ENCODE results near the gene ITGB1BP1. TPM values are rescaled to one million over a fixed set of nuclear protein-coding genes. Genes with fewer than 3 reads are reported as not detected.

The ITGB1BP1 gene
- total and polyA plus RNA-seq, 7 experiments from 2014 or later = 45.1 to 123 (median 56.1) TPM

GRCh38 chr2:9364373-9364772, 59.0 kb downstream of the ITGB1BP1 start:
- Mint-ChIP-seq H3K4me1 (no peaks in the 10 kb centered on the region), H3K9me3 (no peaks in the 10 kb centered on the region), H3K36me3 (no peaks in the 10 kb centered on the region), H3K27me3 (peaks cover 0 to 35% (median 8%) of the 10 kb centered on the region in 5 donors), H3K4me3 (no peak overlapping the region), H3K27ac (peak overlapping the region in 1 of 9 donors; percentile 56)
- no peaks in the 10 kb centered on the region for H3K9me3 ChIP-seq (ENCODE audit: control insufficient read depth in 2 of 3, low read length in 3 of 3)
- no peaks in the 10 kb centered on the region for H3K27me3 ChIP-seq (ENCODE audit: control insufficient read depth in 2 of 2, insufficient read depth in 2 of 2, low read length in 2 of 2)
- CTCF ChIA-PET = no interaction called here
- DNase-seq = no peak
- no peaks in the 10 kb centered on the region for H3K36me3 ChIP-seq (ENCODE audit: control insufficient read depth in 2 of 3, insufficient read depth in 3 of 3, low read length in 3 of 3)
- intact Hi-C loops (cut with micrococcal nuclease) = no loop called here
- no peak overlapping the region for H3K4me3 ChIP-seq (ENCODE audit: low read length)
- no peaks in the 10 kb centered on the region for H3K4me1 ChIP-seq (ENCODE audit: control insufficient read depth in 2 of 2, insufficient read depth in 2 of 2, low read length in 2 of 2)
- POLR2A ChIA-PET = interaction anchor here (0.5 kb wide), 1 partner anchor 1759 kb away, joined by 3 read pairs; no protein-coding TSS in a partner anchor
- ATAC-seq = no peak
- no peak overlapping the region for H3K27ac ChIP-seq (ENCODE audit: low read depth, low read length)

GRCh38 chr2:9360701-9361100, 62.6 kb downstream of the ITGB1BP1 start:
- H3K27ac Mint-ChIP-seq = no peak overlapping the region
- intact Hi-C loops (cut with micrococcal nuclease) = no loop called here
- Histone ChIP-seq H3K9me3 (ENCODE audit: control insufficient read depth in 2 of 3, low read length in 3 of 3) (no peaks in the 10 kb centered on the region), H3K27ac (ENCODE audit: low read depth, low read length) (no peak overlapping the region), H3K36me3 (ENCODE audit: control insufficient read depth in 2 of 3, insufficient read depth in 3 of 3, low read length in 3 of 3) (no peaks in the 10 kb centered on the region), H3K27me3 (ENCODE audit: control insufficient read depth in 2 of 2, insufficient read depth in 2 of 2, low read length in 2 of 2) (no peaks in the 10 kb centered on the region), H3K4me1 (ENCODE audit: control insufficient read depth in 2 of 2, insufficient read depth in 2 of 2, low read length in 2 of 2) (no peaks in the 10 kb centered on the region), H3K4me3 (ENCODE audit: low read length) (no peak overlapping the region)
- H3K9me3 Mint-ChIP-seq = no peaks in the 10 kb centered on the region
- H3K36me3 Mint-ChIP-seq = no peaks in the 10 kb centered on the region
- POLR2A ChIA-PET = no interaction called here
- no peaks in the 10 kb centered on the region for H3K4me1 Mint-ChIP-seq
- no peak overlapping the region for H3K4me3 Mint-ChIP-seq
- peaks cover 5 to 54% (median 24%) of the 10 kb centered on the region in 5 donors for H3K27me3 Mint-ChIP-seq
- no peak for ATAC-seq
- CTCF ChIA-PET = no interaction called here
- no peak for DNase-seq

- POLR2A ChIA-PET = no interaction called here
- peaks cover 6 to 58% (median 24%) of the 10 kb centered on the region in 5 donors for H3K27me3 Mint-ChIP-seq
Measured at GRCh38 chr2:9360110-9360509, 63.2 kb downstream of the ITGB1BP1 start.

GRCh38 chr2:9359463-9359862, 63.9 kb downstream of the ITGB1BP1 start:
- DNase-seq (no peak), ATAC-seq (no peak)
- no peaks in the 10 kb centered on the region for H3K4me1 ChIP-seq (ENCODE audit: control insufficient read depth in 2 of 2, insufficient read depth in 2 of 2, low read length in 2 of 2)
- Mint-ChIP-seq H3K27me3 (peaks cover 6 to 56% (median 22%) of the 10 kb centered on the region in 5 donors), H3K36me3 (no peaks in the 10 kb centered on the region), H3K4me1 (no peaks in the 10 kb centered on the region), H3K4me3 (no peak overlapping the region), H3K27ac (no peak overlapping the region), H3K9me3 (no peaks in the 10 kb centered on the region)
- H3K27me3 ChIP-seq (ENCODE audit: control insufficient read depth in 2 of 2, insufficient read depth in 2 of 2, low read length in 2 of 2) = no peaks in the 10 kb centered on the region
- intact Hi-C loops (cut with micrococcal nuclease) = no loop called here
- no peak overlapping the region for H3K4me3 ChIP-seq (ENCODE audit: low read length)
- H3K9me3 ChIP-seq (ENCODE audit: control insufficient read depth in 2 of 3, low read length in 3 of 3) = no peaks in the 10 kb centered on the region
- ChIA-PET POLR2A (no interaction called here), CTCF (no interaction called here)
- no peaks in the 10 kb centered on the region for H3K36me3 ChIP-seq (ENCODE audit: control insufficient read depth in 2 of 3, insufficient read depth in 3 of 3, low read length in 3 of 3)
- no peak overlapping the region for H3K27ac ChIP-seq (ENCODE audit: low read depth, low read length)

More at GRCh38 chr2:9360110-9360509, 63.2 kb downstream of the ITGB1BP1 start:
- Mint-ChIP-seq H3K36me3 (no peaks in the 10 kb centered on the region), H3K4me3 (no peak overlapping the region), H3K4me1 (no peaks in the 10 kb centered on the region), H3K9me3 (no peaks in the 10 kb centered on the region), H3K27ac (no peak overlapping the region)
- no peaks in the 10 kb centered on the region for H3K9me3 ChIP-seq (ENCODE audit: control insufficient read depth in 2 of 3, low read length in 3 of 3)
- no peaks in the 10 kb centered on the region for H3K36me3 ChIP-seq (ENCODE audit: control insufficient read depth in 2 of 3, insufficient read depth in 3 of 3, low read length in 3 of 3)
- H3K27me3 ChIP-seq (ENCODE audit: control insufficient read depth in 2 of 2, insufficient read depth in 2 of 2, low read length in 2 of 2) = no peaks in the 10 kb centered on the region
- ATAC-seq (no peak), DNase-seq (no peak)
- H3K4me1 ChIP-seq (ENCODE audit: control insufficient read depth in 2 of 2, insufficient read depth in 2 of 2, low read length in 2 of 2) = no peaks in the 10 kb centered on the region
- CTCF ChIA-PET = no interaction called here
- no peak overlapping the region for H3K27ac ChIP-seq (ENCODE audit: low read depth, low read length)
- intact Hi-C loops (cut with micrococcal nuclease) = no loop called here
- H3K4me3 ChIP-seq (ENCODE audit: low read length) = no peak overlapping the region

- Mint-ChIP-seq H3K4me1 (no peaks in the 10 kb centered on the region), H3K27ac (no peak overlapping the region), H3K36me3 (no peaks in the 10 kb centered on the region), H3K9me3 (no peaks in the 10 kb centered on the region), H3K27me3 (peaks cover 6 to 55% (median 25%) of the 10 kb centered on the region in 5 donors), H3K4me3 (no peak overlapping the region)
- DNase-seq (no peak), ATAC-seq (no peak)
- ChIA-PET CTCF (no interaction called here), POLR2A (no interaction called here)
- intact Hi-C loops (cut with micrococcal nuclease) = no loop called here
- Histone ChIP-seq H3K27me3 (ENCODE audit: control insufficient read depth in 2 of 2, insufficient read depth in 2 of 2, low read length in 2 of 2) (no peaks in the 10 kb centered on the region), H3K4me1 (ENCODE audit: control insufficient read depth in 2 of 2, insufficient read depth in 2 of 2, low read length in 2 of 2) (no peaks in the 10 kb centered on the region), H3K27ac (ENCODE audit: low read depth, low read length) (no peak overlapping the region), H3K9me3 (ENCODE audit: control insufficient read depth in 2 of 3, low read length in 3 of 3) (no peaks in the 10 kb centered on the region), H3K4me3 (ENCODE audit: low read length) (no peak overlapping the region), H3K36me3 (ENCODE audit: control insufficient read depth in 2 of 3, insufficient read depth in 3 of 3, low read length in 3 of 3) (no peaks in the 10 kb centered on the region)
Measured at GRCh38 chr2:9358846-9359245, 64.5 kb downstream of the ITGB1BP1 start.

- H3K36me3 Mint-ChIP-seq = no peaks in the 10 kb centered on the region
- intact Hi-C loops (cut with micrococcal nuclease) = no loop called here
- no peak for ATAC-seq
- Histone ChIP-seq H3K27ac (ENCODE audit: low read depth, low read length) (no peak overlapping the region), H3K36me3 (ENCODE audit: control insufficient read depth in 2 of 3, insufficient read depth in 3 of 3, low read length in 3 of 3) (no peaks in the 10 kb centered on the region), H3K4me1 (ENCODE audit: control insufficient read depth in 2 of 2, insufficient read depth in 2 of 2, low read length in 2 of 2) (no peaks in the 10 kb centered on the region), H3K9me3 (ENCODE audit: control insufficient read depth in 2 of 3, low read length in 3 of 3) (no peaks in the 10 kb centered on the region), H3K27me3 (ENCODE audit: control insufficient read depth in 2 of 2, insufficient read depth in 2 of 2, low read length in 2 of 2) (no peaks in the 10 kb centered on the region), H3K4me3 (ENCODE audit: low read length) (no peak overlapping the region)
- H3K27ac Mint-ChIP-seq = no peak overlapping the region
- H3K27me3 Mint-ChIP-seq = peaks cover 6 to 44% (median 28%) of the 10 kb centered on the region in 5 donors
- ChIA-PET POLR2A (no interaction called here), CTCF (no interaction called here)
- H3K4me3 Mint-ChIP-seq = no peak overlapping the region
- H3K9me3 Mint-ChIP-seq = no peaks in the 10 kb centered on the region
- no peaks in the 10 kb centered on the region for H3K4me1 Mint-ChIP-seq
- DNase-seq = no peak
Measured at GRCh38 chr2:9356261-9356660, 67.1 kb downstream of the ITGB1BP1 start.

GRCh38 chr2:9355716-9356115, 67.6 kb downstream of the ITGB1BP1 start:
- no peaks in the 10 kb centered on the region for H3K36me3 Mint-ChIP-seq
- no peak overlapping the region for H3K4me3 Mint-ChIP-seq
- no peak for ATAC-seq
- Histone ChIP-seq H3K4me1 (ENCODE audit: control insufficient read depth in 2 of 2, insufficient read depth in 2 of 2, low read length in 2 of 2) (no peaks in the 10 kb centered on the region), H3K27me3 (ENCODE audit: control insufficient read depth in 2 of 2, insufficient read depth in 2 of 2, low read length in 2 of 2) (no peaks in the 10 kb centered on the region), H3K36me3 (ENCODE audit: control insufficient read depth in 2 of 3, insufficient read depth in 3 of 3, low read length in 3 of 3) (no peaks in the 10 kb centered on the region), H3K9me3 (ENCODE audit: control insufficient read depth in 2 of 3, low read length in 3 of 3) (no peaks in the 10 kb centered on the region), H3K27ac (ENCODE audit: low read depth, low read length) (no peak overlapping the region), H3K4me3 (ENCODE audit: low read length) (no peak overlapping the region)
- ChIA-PET CTCF (no interaction called here), POLR2A (no interaction called here)
- no peaks in the 10 kb centered on the region for H3K4me1 Mint-ChIP-seq
- DNase-seq = no peak
- peaks cover 6 to 45% (median 28%) of the 10 kb centered on the region in 5 donors for H3K27me3 Mint-ChIP-seq
- no peaks in the 10 kb centered on the region for H3K9me3 Mint-ChIP-seq
- intact Hi-C loops (cut with micrococcal nuclease) = no loop called here
- H3K27ac Mint-ChIP-seq = no peak overlapping the region

Data from naive thymus-derived CD4-positive, alpha-beta T cell (primary cell).